Measurements from ENCODE around the gene MRC2.

The MRC2 gene

DNA sequence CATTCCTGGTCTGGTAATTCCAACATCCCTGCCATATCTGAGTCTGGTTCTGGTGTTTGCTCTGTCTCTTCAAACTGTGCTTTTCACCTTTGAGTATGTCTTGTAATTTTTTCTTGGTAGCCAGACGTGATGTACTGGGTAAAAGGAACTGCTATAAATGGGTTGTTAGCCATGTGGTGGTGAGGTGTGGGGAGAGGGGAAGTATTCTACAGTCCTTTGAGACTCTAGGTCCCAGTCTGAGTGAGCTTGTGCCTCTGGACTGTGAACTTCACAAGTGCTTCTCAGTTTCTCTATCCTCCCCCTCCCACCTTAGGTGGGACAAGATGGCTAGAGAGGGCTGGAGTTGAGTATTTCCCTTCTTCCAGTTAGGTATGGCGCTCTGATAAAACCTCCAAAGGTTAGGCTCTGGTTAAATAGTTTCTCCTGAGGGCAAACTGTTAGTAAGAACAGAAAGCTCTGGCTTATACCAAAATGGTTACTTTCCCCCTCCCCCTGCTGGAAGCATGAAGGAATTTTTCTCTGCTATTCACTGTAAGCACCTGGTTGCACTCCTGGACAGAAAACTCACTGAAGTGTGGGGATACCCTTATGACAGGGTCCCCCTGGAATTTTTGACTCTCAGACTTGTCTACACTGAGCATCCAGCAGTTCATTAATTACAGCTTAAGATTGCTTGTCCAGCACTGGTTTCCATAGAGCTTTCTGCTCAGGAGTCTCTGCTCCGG is 92.8 kb downstream of the MRC2 start:
- DNase-seq (no peak), ATAC-seq (no peak)
- Mint-ChIP-seq H3K9me3 (peaks cover 0 to 7% of the 10 kb centered on the region in 2 donors), H3K27ac (no peak overlapping the region), H3K27me3 (peaks cover 54% of the 10 kb centered on the region), H3K4me1 (peaks cover 38% of the 10 kb centered on the region), H3K4me3 (no peak overlapping the region)

DNA sequence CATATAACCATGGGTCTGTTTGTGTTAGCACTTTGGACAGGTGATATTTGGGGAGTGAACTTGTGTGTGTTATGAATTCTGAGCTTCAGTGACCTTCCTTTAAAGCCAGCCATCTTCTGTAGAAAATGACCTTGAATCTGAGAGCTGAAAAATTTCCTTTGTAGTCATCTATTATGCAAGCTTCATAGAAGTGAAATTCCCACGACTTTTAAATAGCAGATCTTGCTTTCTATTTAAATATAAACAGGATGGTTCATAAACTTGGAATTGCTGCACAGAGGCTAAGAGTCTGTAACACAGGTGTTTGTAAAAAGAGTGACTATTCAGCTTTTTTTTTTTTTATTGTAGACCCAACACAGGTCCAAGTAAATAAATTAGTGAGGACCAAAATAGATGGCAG is 95.2 kb downstream of the MRC2 start:
- H3K4me3 Mint-ChIP-seq: no peak overlapping the region
- no peak for DNase-seq
- H3K27ac Mint-ChIP-seq: no peak overlapping the region
- no peak for ATAC-seq
- peaks cover 77% of the 10 kb centered on the region for H3K27me3 Mint-ChIP-seq
- H3K9me3 Mint-ChIP-seq: peaks cover 4 to 7% of the 10 kb centered on the region in 2 donors
- peaks cover 46% of the 10 kb centered on the region for H3K4me1 Mint-ChIP-seq

DNA sequence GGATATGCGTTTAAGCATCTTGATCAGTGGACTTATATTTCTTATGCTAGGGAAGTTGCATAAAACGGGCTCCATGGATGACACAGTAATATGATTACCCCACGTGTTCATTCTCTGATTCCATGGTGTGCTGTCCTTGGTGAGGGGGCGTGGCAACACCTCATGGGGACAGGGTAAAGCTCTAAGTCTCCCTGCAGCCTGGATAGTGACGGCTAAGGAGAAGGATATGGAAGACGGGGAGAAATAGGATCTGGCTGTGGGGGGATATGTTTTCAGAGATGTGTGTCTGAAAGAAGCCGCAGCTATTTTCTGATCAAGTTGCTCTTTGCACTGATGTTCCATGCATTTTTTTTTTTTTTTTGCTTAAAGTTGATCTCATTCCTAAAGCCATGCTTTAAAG is 96.4 kb downstream of the MRC2 start:
- DNase-seq (no peak), ATAC-seq (no peak)
- no peak overlapping the region for H3K27ac Mint-ChIP-seq
- H3K9me3 Mint-ChIP-seq: peaks cover 7 to 11% of the 10 kb centered on the region in 2 donors
- peaks cover 45% of the 10 kb centered on the region for H3K4me1 Mint-ChIP-seq
- peaks cover 80% of the 10 kb centered on the region for H3K27me3 Mint-ChIP-seq
- no peak overlapping the region for H3K4me3 Mint-ChIP-seq

DNA sequence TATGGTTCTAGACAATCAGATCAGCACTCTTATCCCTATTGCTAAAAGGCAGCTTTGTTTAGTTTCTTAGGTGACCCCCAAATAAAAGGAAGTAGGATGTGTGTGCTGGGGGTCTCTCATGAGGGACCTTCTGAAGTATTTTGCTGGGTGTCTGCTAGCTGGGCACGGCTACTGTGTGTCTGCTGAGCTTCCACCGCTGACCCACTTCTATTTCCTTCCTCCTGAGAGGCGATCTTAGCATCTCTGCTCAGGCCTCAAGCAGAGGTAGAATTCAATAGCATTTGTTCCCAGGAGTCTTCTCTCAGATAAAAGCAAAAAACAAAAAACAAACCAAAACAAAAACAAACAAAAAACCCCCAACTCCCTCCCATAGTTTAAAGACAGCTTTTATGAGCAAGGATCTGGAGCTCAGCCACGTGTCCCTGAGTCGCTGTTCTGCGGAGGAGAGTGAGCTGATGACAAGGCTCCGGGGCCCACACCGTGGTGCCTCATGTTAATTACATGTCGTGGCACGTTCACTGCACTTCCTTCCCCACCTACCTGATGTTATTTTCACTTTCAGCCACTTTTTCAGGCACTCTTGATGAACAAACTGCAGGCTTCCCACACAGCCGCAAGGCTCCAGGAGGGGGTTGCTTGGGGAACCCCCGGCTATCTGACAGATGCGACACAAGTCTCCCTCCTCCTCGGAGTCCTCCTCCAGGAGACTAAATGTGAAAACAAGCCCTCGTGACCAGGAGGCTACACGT is 97.1 kb downstream of the MRC2 start:
- ATAC-seq (peak; percentile 99), DNase-seq (peak; percentile 75 to 86)
- peaks cover 5 to 11% of the 10 kb centered on the region in 2 donors for H3K9me3 Mint-ChIP-seq
- no peak overlapping the region for H3K27ac Mint-ChIP-seq
- H3K4me1 Mint-ChIP-seq: peaks cover 40% of the 10 kb centered on the region
- H3K4me3 Mint-ChIP-seq: peak overlapping the region; percentile 9 to 50
- H3K27me3 Mint-ChIP-seq: peaks cover 74% of the 10 kb centered on the region

DNA sequence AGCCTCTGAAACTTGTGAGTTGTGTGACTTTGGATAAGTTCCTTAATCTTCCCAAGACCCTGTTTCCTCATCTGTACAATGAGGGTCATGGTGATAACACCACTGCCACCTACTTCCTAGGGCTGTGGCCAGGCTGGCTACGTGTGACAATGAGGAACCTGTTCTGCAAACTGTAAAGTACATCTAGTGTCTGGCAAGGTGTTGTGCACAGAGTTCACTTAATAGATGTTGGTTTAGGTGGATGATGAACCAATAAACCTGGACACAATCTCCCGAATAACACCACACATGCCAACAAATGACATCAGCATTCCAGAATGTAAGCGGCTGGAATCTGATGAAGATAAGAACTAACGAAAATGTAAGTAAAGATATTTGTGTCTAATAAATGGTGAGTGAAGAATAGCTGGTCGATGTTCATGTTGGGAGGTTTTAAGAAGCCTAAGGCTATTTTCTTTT is 98.3 kb downstream of the MRC2 start:
- H3K4me1 Mint-ChIP-seq: peaks cover 35% of the 10 kb centered on the region
- ATAC-seq (no peak), DNase-seq (no peak)
- H3K27ac Mint-ChIP-seq: no peak overlapping the region
- peaks cover 65% of the 10 kb centered on the region for H3K27me3 Mint-ChIP-seq
- no peak overlapping the region for H3K4me3 Mint-ChIP-seq
- H3K9me3 Mint-ChIP-seq: peaks cover 0 to 11% of the 10 kb centered on the region in 2 donors

DNA sequence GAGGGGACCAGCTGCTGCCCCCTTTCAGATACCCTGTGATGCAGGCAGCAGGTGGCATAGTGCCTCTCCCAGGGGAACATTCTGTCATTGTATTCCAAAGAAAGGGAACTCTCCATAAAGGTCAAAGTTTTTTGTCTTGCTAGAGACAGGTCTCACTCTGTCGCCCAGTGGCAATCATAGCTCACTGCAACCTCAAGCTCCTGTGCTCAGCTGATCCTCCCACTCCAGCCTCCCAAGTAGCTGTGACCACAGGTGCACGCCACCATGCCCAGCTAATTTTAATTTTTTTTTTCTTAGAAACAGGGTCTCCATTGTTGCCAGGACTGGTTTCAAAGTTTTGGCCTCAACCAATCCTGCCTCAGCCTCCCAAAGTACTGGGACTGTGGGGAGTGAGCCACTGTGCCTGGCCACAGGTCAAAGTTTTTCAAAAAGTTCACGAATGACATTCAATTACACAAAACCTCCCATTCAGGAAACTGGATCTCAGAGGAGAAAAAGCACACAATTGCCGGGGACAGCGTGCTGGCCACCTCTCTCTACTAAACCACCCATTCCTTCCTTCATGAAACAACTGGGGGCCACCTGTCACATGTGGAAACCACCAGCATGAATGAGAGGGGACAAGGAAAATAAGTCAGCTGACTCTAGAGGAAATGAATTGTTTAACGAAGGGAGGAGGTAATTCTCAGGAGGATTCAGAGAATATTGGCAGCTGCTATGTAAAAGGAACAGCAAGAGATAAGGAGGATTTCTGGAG is 100.6 kb downstream of the MRC2 start:
- Mint-ChIP-seq H3K27ac (no peak overlapping the region), H3K4me1 (peaks cover 35% of the 10 kb centered on the region), H3K4me3 (no peak overlapping the region), H3K9me3 (peaks cover 0 to 11% of the 10 kb centered on the region in 2 donors), H3K27me3 (peaks cover 49% of the 10 kb centered on the region)
- no peak for ATAC-seq
- DNase-seq: no peak

DNA sequence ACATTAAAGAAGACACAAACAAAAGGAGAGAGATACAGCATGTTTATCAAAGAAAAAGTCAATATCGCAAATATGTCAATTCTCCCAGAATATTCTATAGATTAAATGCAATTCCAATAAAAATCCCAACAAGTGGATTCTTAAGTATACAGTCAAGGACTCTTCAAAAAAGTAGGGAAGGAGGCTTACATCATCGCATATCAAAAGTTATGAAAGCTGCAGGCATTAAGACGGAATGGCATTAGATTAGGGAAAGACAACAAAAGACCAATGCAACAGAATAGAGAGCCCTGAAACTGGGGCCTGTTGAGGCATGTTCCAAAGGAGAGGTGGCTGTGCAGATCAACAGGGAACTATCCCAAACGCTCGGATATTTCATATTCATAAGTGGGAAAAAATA is 104.7 kb downstream of the MRC2 start:
- Mint-ChIP-seq H3K4me1 (peaks cover 6% of the 10 kb centered on the region), H3K9me3 (peaks cover 0 to 11% of the 10 kb centered on the region in 2 donors)

GRCh38 chr17:62735044-62735651 is 107.7 kb downstream of the MRC2 start:
- H3K9me3 Mint-ChIP-seq: no peaks in the 10 kb centered on the region
- H3K4me3 Mint-ChIP-seq: no peak overlapping the region
- no peak overlapping the region for H3K27ac Mint-ChIP-seq
- no peak for DNase-seq
- no peak for ATAC-seq
- peaks cover 37% of the 10 kb centered on the region for H3K27me3 Mint-ChIP-seq
- H3K4me1 Mint-ChIP-seq: peaks cover 7% of the 10 kb centered on the region

More for the DNA sequence above, 104.7 kb downstream of the MRC2 start:
- Mint-ChIP-seq H3K4me3 (no peak overlapping the region), H3K27me3 (peaks cover 52% of the 10 kb centered on the region), H3K27ac (no peak overlapping the region)
- DNase-seq (no peak), ATAC-seq (no peak)

GRCh38 chr17:62737513-62737912 is 110.0 kb downstream of the MRC2 start:
- ATAC-seq (peak; percentile 52), DNase-seq (no peak)
- Mint-ChIP-seq H3K4me3 (no peak overlapping the region), H3K4me1 (peaks cover 7% of the 10 kb centered on the region), H3K27me3 (peaks cover 37% of the 10 kb centered on the region), H3K9me3 (no peaks in the 10 kb centered on the region), H3K27ac (no peak overlapping the region)

- no peak overlapping the region for H3K4me3 Mint-ChIP-seq
- no peak overlapping the region for H3K27ac Mint-ChIP-seq
- no peak for ATAC-seq
- H3K9me3 Mint-ChIP-seq: no peaks in the 10 kb centered on the region
- peaks cover 35% of the 10 kb centered on the region for H3K27me3 Mint-ChIP-seq
- DNase-seq: no peak
- peaks cover 7% of the 10 kb centered on the region for H3K4me1 Mint-ChIP-seq
Measured at GRCh38 chr17:62738281-62738680, 110.8 kb downstream of the MRC2 start.

DNA sequence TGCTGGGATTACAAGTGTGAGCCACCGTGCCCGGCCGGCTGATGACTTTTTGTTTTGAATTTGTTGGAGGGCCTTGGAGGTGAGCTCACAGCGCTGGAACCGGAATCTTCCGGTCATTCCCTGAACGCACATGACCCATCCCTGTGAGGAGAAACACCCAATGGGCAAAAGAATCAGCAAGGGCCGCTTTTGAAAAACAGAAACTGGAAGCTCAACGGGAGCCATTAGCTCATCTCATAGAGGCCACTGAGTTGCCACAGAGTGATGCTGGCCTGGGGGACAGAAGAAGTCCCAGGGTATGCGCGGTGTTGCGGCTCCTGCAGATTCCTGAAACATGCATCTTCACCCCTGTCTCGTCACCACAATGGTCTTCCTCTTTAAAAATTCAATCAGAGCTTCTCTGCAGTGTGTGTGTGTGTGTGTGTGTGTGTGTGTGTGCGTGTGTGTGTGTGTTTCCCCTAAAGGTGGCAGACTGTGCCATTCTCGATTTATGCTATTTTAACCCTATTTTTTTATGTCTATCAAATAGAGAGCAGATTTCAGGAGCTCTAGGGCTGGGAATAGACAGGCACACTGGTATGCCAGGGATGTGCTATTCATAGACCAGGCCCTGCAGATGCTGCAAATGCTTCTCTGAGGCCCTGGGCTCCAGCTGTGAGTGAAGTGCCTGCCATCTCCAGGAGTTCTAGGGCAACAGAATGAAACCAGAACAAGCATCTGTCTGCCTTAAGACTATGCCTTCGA is 112.3 kb downstream of the MRC2 start:
- DNase-seq (no peak), ATAC-seq (no peak)
- no peak overlapping the region for H3K27ac Mint-ChIP-seq
- no peak overlapping the region for H3K4me3 Mint-ChIP-seq
- no peaks in the 10 kb centered on the region for H3K9me3 Mint-ChIP-seq
- H3K27me3 Mint-ChIP-seq: peaks cover 21% of the 10 kb centered on the region
- H3K4me1 Mint-ChIP-seq: peaks cover 7% of the 10 kb centered on the region

- H3K4me1 Mint-ChIP-seq: peaks cover 7% of the 10 kb centered on the region
- H3K4me3 Mint-ChIP-seq: no peak overlapping the region
- ATAC-seq: no peak
- no peaks in the 10 kb centered on the region for H3K9me3 Mint-ChIP-seq
- H3K27me3 Mint-ChIP-seq: peaks cover 10% of the 10 kb centered on the region
- no peak overlapping the region for H3K27ac Mint-ChIP-seq
- DNase-seq: no peak
Measured at GRCh38 chr17:62741290-62741689, 113.8 kb downstream of the MRC2 start.
